Measurements from ENCODE around the gene SUV39H1.
"Not testable (repeated sequence)": the region's sequence is repeated elsewhere in the genome, so short reads cannot be mapped to it uniquely, and the experiment has no call there.

Gene SUV39H1

GRCh38 chrX:48696301-48696908 lies at the start of gene SUV39H1:
Gene SUV39H1 (plus strand): TSS chrX:48696734. CDS start chrX:48696785, 51 bp downstream.
- peak; percentile 80 for DNase-seq (ENCODE audit: low read depth)

- peak; percentile 59 for DNase-seq (ENCODE audit: low read depth)
Observed at GRCh38 chrX:48648336-48648751, 48.2 kb upstream of the SUV39H1 start.

GRCh38 chrX:48649102-48649501 lies 47.4 kb upstream of the SUV39H1 start:
- no peak for DNase-seq (ENCODE audit: low read depth)

- DNase-seq (ENCODE audit: low read depth) = not testable (repeated sequence)
Observed at GRCh38 chrX:48652055-48652579, 44.4 kb upstream of the SUV39H1 start.

GRCh38 chrX:48654746-48655145 lies 41.8 kb upstream of the SUV39H1 start:
- DNase-seq (ENCODE audit: low read depth) = not testable (repeated sequence)

GRCh38 chrX:48659686-48660085 lies 36.8 kb upstream of the SUV39H1 start:
- not testable (repeated sequence) for DNase-seq (ENCODE audit: low read depth)

GRCh38 chrX:48663241-48663640 lies 33.3 kb upstream of the SUV39H1 start:
- DNase-seq (ENCODE audit: low read depth) = no peak

- no peak for DNase-seq (ENCODE audit: low read depth)
Observed at GRCh38 chrX:48664156-48664555, 32.4 kb upstream of the SUV39H1 start.

- DNase-seq (ENCODE audit: low read depth) = no peak
Observed at GRCh38 chrX:48665991-48666390, 30.5 kb upstream of the SUV39H1 start.

- DNase-seq (ENCODE audit: low read depth) = no peak
Observed at GRCh38 chrX:48666649-48667048, 29.9 kb upstream of the SUV39H1 start.

GRCh38 chrX:48667509-48667908 lies 29.0 kb upstream of the SUV39H1 start:
- no peak for DNase-seq (ENCODE audit: low read depth)

- DNase-seq (ENCODE audit: low read depth) = not testable (repeated sequence)
Observed at GRCh38 chrX:48668187-48668586, 28.3 kb upstream of the SUV39H1 start.

- DNase-seq (ENCODE audit: low read depth) = peak; percentile 63
Observed at GRCh38 chrX:48676106-48676892, 20.2 kb upstream of the SUV39H1 start.

- no peak for DNase-seq (ENCODE audit: low read depth)
Observed at GRCh38 chrX:48676893-48677270, 19.7 kb upstream of the SUV39H1 start.

GRCh38 chrX:48677516-48677915 lies 19.0 kb upstream of the SUV39H1 start:
- no peak for DNase-seq (ENCODE audit: low read depth)

GRCh38 chrX:48680467-48680866 lies 16.1 kb upstream of the SUV39H1 start:
- not testable (repeated sequence) for DNase-seq (ENCODE audit: low read depth)

- not testable (repeated sequence) for DNase-seq (ENCODE audit: low read depth)
Observed at GRCh38 chrX:48680925-48681324, 15.6 kb upstream of the SUV39H1 start.

- DNase-seq (ENCODE audit: low read depth) = no peak
Observed at GRCh38 chrX:48681539-48682183, 14.9 kb upstream of the SUV39H1 start.

- not testable (repeated sequence) for DNase-seq (ENCODE audit: low read depth)
Observed at GRCh38 chrX:48682795-48683194, 13.7 kb upstream of the SUV39H1 start.

GRCh38 chrX:48683411-48683982 lies 13.0 kb upstream of the SUV39H1 start, which contains the start of gene WAS:
Gene WAS (plus strand): TSS chrX:48683799. CDS start chrX:48683854, 55 bp downstream.
- DNase-seq (ENCODE audit: low read depth) = no peak

GRCh38 chrX:48684134-48684533 lies 12.4 kb upstream of the SUV39H1 start:
- DNase-seq (ENCODE audit: low read depth) = no peak

GRCh38 chrX:48685416-48685815 lies 11.1 kb upstream of the SUV39H1 start:
- DNase-seq (ENCODE audit: low read depth) = no peak
